CD4-positive, alpha-beta T cell treated with Interleukin-4 for 1 hour (primary cell): Measurements from ENCODE around the gene ZNF471.
A peak's percentile ranks its signal among the peaks of the same experiment; 100 is the strongest.

Source experiments
- DNase-seq, 2 donors: peaks; one replicate each; pipeline ENCODE4 v3.0.0-alpha.2; 2020 to 2022

Gene ZNF471

DNA sequence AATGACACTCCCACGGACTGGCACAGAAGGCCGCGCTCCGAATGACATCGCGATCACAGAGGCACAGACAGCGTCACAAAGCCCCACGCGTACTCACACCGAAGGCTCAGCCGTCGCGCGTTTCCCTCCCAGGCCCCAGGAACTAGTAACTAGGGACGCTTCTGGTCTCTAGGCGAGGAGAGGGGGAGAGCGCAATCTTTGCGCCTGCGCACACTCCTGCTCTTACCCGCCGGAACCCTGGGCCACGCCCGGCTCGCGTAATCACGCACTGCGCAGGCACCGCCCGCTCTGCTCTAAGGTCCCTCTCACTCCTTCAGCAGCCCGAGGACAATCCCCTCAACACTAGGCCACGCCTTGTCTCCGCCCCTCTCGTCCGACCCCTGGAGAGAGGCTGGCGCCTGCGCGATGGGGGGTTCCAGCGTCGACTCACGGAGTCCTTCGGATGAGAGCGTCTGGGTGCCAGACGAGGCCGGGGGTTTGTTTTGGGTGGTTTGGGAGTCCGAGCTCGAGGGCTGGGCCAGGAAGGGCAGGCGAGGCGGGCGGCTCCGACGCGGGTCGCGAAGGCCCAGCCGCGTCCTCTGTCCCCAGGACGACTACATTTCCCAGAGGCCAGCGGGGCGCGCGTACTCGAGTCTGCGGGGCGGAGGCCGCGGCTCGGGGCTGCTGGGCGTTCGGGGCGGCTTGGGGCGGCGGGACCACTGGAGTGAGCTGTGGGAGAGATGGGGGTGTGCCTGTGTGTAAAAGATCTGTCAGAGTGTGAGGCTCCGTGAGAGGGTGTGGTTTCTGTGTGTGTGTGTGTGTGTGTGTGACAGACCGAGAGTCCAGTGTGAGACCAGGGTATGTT is at the start of gene ZNF471:
ZNF471 (plus strand) TSS at position 410 of the 844 bp plus-strand sequence. CDS start 3,717 bp downstream, outside the sequence.
- DNase-seq: peak; percentile 86 to 95

DNA sequence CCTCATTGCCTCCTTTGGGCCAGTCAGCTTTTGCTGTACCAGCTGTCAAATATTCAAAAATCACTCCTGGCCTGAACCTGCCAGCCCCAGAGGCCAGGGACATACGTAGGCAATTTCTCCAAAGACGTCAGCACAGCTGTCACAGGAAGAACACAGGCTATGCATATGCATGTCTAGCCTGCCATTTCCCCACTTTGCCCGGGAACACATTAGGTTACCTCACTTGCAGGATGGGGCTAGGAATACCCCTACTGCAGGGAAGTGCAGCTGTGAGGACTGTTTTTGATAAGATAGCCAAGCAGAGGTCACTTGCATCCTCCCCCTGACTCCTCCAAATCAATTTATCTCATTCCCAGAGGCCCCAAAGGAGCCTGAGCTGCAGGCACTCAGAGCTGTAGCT is 33.3 kb upstream of the ZNF471 start:
- no peak for DNase-seq

DNA sequence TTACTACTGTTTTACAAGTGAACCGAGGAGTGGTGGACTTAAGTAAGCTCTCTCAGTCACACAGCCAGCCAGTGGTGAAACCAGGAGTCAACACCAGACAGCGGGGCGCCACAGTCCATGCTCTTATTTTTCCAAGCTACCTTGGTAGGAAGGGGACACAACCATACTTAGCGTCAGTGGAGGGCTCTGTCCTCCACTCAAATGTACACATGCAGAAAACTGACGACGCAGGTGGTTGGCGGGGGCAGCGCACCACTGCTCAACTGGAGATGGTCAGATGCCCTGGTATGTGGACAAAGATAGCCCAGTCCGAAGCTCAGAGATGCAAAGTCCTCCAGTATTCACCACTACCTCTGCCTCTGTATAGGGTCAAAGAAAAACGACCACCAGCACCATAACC is 31.6 kb upstream of the ZNF471 start:
- no peak for DNase-seq

DNA sequence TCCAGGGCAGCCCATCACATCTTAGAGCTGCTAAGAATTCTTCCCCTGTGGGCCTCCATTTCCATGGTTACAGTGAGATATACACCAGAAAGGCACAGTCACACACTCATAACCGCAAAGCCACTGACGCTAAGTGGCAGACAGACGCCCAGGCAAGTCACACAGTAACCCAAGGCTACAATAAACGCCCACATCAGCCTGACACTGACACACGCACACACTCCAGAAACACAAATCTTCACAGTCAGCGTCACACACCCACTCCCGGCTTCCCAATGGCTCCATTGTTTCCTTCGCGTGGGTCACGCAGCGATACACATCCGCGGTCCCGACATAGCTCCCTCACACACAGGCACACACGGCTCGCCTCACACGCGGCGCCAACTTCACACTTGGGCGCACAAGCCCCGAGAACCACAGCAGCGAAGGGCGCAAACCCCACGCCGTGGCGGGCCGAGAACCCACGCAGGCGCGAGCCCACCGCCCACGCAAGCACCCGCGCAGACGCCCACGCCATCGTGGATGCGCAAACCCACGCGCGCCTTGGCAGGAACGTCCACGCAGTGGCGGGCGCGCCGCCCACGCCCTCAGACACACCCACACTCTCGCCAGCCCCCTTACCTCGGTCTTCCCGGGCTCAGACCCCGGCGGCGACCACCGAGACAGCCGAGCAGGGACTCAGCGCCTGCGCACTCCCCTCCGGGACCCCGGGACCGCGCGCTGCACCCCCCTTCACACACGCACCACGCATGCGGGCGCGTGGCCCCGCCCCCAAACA is 30.8 kb upstream of the ZNF471 start, which contains the start of gene ZNF667:
ZNF667 (minus strand) TSS at position 695 of the 778 bp plus-strand sequence. CDS start 14,975 bp downstream, outside the sequence.
- DNase-seq: peak; percentile 24 to 67

DNA sequence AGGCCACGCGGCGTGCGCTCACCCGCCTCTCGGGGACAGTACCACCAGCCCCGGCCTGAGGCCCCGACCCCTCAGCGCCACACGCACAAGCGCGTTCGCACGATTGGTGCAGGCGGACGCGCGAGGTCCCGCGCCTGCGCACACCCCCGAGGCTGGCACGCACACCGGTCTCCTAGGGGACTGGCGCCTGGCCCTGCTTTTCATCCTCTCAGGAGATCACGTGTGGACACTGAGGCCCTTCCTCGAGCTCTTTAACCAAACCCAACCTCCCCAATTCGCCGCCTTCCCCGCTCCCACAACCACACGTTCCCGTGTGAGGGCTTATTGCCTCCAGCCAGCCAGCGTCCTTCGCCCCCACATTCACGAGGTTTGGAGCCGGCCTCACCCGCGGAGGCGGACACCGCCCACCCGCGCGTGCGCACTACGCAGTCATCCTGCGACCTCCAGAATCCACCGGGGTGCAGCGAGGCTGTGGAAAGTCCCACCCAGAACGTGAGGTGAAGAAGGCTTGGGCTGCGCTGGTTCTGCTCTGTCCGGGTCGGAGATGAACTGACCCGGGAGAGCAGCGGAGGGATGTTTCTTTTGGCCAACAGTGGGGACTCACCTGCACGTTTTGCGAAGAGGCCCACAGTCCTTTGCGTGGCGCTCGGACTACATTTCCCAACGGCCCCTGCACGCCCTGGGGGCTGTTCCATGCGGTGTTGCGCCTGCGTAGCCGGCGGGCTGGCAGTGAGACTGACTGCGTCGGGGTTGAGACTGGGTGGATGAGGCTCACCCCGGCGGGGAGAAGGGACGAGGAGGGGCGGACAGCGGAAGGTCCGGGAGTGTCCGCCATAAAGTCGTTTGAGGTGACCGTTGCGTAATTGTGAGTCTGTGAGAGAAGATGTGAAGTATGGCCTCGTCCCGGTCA is 30.0 kb upstream of the ZNF471 start:
- peak; percentile 51 to 81 for DNase-seq

DNA sequence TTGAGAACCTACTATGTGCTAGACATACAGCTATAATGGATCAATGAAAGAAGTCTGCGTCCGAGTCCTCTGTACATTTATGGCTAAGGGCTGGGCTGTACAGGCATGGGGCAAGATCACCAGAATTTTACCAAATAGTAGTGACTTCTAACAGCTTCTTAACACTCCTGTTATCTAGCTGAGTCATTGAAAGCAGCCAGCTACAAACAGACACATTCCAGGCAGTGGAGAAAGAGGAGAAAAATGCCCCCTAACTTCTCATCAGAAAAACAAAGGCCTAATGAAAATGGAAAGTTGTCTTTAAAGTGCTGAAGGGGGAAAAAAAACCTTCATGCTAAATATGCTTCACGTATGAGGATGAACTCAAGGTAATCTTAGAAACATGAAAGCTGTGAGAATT is 16.3 kb upstream of the ZNF471 start:
- DNase-seq: no peak

DNA sequence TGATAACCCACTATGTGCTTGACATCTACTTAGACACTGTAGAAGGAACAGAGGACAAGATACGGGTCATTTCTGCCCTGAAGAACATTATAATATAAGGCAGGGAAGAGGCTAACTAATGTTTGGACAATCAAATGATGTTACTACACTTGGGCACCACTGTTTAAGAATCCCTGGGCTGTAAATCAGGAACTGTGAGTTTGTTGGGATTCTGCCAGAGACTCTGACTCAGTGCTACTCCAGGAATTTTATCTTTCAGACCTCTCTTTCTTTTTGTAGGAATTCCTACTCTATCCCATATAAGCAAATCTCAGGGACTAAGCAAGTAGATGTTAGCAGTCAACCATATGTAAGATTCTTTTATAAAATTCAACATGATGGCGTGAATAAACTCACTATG is 3.1 kb upstream of the ZNF471 start:
- DNase-seq: no peak

DNA sequence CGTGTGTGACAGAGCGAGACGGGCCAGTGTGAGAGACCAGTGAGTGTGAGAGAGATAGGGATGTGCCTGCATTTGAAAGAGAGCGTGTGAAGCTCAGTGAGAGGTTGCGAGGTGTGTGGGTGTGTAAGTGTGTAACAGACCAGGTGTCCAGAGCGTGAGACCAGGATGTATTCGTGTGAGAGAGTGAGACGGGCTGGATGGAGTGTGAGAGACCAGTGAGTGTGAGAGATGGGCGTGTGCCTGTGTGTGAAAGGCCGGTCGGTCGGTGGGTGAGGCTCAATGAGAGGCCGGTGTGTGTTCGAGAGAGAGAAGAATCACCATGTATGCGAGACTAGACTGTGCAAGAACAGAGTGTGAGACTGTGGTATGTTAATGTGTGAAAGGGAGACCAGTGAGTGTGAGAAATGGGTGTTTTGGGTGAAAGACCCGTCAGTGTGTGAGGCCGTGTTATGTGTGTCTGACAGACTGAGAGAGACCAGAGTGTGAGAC is 679 bp downstream of the ZNF471 start:
- DNase-seq: no peak

DNA sequence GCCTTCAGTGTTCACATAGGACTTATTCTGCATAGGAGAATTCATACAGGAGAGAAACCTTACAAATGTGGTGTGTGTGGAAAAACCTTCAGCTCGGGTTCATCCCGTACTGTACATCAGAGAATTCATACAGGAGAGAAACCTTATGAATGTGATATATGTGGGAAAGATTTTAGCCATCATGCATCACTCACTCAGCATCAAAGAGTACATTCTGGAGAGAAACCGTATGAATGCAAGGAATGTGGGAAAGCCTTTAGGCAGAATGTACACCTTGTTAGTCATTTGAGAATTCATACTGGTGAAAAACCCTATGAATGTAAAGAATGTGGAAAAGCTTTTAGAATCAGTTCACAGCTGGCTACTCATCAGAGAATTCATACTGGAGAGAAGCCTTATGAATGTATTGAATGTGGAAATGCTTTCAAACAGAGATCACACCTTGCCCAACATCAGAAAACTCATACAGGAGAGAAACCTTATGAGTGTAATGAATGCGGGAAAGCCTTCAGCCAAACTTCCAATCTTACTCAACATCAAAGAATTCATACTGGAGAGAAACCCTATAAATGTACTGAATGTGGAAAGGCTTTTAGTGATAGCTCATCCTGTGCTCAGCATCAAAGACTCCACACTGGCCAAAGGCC is 17.7 kb downstream of the ZNF471 start:
- no peak for DNase-seq

DNA sequence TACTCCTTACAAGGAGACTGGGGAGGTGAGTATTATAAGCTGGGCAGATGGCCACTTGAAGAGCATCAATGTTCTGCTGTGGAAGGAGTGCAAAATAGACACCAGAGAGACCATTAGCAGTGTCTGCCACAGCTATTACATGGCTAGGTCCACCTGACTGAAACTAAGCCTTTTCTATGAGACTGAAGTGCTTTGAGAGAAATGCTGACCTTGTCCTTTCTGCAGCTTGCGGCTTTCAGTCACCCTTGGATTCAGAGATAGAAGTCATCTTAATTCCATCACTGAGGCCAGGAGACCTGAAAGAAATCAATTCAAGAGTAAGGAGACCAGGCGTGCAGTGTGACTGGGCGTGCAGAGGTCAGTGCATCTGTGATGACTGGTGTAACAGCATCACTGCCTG is 29.8 kb downstream of the ZNF471 start:
- no peak for DNase-seq

DNA sequence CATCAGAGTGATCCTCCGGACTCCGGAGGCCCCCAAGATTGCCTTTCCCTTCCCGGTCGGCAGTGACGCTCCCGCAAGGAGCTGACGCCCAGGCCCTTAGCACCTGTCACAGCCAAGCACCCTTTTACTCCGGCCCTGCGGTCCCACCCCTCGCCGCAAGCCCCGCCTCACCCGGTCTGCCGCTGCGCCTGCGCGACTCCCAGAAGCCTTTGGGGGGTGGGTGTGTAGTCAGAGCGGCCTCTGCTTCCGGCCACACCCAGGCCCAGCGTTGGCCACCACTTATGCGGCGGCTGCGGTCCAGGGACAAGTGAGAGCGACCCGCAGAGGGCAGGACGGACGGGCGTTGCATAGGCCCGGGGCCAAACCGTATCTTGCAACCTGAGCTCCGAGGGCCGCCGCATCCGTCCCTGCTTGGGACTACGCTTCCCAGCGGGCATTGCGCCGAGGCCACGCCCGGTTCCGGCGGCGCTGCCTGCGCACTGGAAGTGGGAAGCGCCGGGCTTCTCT is 30.7 kb downstream of the ZNF471 start:
- peak; percentile 91 to 92 for DNase-seq

DNA sequence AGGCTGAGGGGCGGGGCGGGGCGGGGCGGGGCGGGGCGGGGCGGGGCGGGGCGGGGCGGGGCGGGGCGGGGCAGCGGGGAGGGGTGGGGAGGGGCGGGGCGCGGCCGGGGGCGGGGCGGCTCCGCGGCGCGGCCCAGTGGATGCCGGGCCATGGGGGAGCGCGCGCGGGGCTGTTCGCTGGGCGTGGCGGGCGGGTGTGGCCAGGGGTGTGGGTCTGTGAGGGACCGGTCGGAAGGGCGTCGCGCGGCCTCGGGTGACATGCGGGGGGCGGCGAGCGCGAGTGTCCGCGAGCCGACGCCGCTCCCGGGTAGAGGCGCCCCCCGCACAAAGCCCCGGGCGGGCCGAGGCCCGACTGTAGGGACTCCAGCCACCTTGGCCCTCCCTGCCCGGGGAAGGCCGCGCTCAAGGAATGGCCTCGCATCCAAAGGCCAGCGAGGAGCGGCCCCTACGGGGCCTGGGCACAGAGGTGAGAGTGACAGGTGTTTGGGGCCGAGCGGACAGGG is 31.2 kb downstream of the ZNF471 start, which contains the start of gene ZFP28:
ZFP28 (plus strand) TSS at position 188 of the 503 bp plus-strand sequence; CDS start at position 259, 71 bp downstream.
- DNase-seq: no peak

DNA sequence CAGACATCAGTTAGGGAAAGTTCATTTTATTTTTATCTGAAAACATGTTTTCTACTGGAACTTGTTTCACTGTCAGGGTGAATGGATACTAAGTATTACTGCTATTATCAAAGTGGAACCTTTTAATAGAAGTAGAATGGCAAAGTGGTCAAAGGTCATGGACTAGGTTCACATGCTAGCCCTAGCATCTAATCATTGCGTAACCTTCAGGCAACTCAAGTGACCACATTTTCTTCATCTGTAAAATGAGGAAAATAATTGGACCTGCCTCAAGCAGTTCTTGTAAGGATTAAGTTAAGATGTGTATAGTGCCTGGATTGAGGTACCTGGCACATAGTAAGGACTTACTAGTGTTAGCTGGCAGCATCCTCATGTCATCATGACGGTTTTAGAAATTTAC is 36.1 kb downstream of the ZNF471 start:
- no peak for DNase-seq

DNA sequence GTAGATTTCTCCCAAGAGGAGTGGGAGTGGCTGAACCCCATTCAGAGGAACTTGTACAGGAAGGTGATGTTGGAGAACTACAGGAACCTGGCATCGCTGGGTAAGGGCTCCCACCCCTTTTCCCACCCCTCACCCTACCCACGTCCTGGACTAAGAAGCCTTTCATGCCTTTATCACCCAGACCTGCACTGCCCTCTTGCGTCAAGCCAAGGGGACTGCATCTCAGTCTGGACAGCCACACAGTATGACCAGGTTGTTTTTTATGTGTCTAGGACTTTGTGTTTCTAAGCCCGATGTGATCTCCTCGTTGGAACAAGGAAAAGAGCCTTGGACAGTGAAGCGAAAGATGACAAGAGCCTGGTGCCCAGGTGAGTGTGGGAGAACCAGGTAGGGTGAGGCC is 39.9 kb downstream of the ZNF471 start:
- DNase-seq: no peak

DNA sequence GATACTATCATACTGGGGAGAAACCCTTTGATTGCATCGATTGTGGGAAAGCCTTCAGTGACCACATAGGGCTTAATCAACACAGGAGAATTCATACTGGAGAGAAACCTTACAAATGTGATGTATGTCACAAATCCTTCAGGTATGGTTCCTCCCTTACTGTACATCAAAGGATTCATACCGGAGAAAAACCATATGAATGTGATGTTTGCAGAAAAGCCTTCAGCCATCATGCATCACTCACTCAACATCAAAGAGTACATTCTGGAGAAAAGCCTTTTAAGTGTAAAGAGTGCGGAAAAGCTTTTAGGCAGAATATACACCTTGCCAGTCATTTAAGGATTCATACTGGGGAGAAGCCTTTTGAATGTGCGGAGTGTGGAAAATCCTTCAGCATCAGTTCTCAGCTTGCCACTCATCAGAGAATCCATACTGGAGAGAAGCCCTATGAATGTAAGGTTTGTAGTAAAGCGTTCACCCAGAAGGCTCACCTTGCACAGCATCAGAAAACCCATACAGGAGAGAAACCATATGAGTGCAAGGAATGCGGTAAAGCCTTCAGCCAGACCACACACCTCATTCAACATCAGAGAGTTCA is 46.7 kb downstream of the ZNF471 start:
- DNase-seq: no peak

DNA sequence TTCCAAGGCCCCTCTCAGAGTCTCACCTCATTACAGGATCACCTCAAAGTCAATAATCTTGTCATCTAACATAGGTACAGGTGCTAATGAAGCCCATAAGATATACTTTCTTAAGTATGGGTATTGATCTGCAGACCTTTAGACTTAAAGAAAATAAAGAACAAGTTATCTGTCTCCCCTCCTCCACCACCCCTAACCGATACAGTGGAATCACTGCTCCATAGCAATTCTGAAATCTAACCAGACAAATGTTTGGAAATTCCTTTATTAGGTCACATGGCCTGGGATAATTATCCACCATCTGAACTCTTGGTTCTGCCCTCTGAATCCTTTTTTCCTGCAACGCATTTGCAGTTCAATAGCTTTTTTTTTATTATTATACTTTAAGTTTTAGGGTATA is 55.1 kb downstream of the ZNF471 start:
- no peak for DNase-seq

DNA sequence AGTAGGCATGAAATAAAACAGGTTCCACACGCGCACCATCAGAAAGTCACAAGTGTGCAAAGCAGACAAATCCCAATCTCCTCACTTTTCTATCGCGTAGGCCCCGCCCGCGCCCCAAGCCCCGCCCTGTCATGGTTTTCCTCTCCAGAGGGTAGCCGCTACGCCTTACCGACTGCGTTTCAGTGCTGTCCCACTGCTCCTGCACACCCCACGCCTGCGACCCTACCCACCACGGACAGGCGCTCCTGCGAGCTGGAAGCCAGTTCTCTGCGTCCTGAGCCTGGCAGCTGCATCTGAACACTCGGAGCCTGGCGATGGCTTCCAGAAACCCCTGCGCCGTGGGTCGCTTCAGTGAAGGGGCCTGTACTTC is 59.2 kb downstream of the ZNF471 start:
- peak in 1 of 2 donors; percentile 12 for DNase-seq

DNA sequence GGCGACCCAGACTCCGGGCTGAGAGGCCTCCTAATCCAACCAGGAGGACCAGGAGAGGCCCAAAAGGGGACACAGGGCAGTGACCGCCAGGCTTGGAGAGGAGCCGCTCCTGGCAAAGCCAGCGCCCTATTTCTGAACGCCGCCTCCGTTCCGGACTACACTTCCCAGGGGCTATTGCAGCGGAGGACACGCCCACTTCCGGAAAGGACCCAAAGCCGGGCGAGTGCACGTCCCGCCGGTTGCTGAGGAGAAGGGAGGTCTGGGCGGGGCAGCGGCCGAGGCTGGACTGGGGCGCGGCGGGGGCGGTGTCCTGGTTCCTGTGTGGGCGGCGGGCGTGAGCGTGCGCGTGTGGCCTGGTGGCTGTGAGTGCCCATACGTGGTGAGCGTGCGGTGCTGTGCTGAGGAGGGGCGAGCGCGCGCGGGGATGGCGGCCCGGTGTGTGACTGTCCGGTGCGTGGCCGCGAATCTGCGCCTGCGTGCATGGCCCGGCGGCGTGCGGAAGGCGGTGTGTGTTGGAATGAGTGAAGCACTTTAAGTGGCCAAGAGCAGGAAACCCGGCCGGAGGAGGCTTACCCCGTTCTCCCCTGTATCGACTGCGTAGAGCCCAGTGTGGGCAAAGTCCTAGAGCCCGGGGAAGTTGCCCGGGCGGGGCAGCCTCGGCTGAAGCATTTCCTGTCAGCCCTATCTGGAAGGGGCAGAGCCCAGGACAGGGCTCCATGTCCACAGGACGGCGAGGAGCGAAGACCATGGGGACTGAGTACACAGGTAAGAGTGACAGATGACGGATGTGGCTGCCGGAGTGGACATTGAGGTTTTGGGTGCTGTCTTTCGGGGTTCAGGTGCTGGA is 59.8 kb downstream of the ZNF471 start, which contains the start of gene ZNF470:
ZNF470 (plus strand) TSS at position 195 of the 847 bp plus-strand sequence. CDS start 2,844 bp downstream, outside the sequence.
- peak; percentile 90 for DNase-seq

DNA sequence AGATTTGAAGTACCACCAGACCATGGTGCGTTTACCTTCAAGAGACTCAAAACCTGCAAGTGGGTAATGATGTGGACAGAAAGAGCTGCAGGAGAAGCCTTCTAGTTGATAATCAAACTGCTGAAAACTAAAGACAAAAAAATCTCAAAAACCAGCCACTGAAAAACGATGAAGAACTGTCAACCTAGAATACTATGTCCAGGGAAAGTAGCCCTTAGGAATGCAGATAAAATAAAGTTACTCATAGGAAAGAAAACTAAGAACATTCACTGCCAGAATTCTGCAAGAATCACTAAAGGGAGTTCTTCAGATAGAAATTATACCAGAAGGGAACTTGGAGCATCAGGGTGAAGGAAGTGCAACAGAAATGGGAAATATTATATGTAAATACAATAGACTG is 64.9 kb downstream of the ZNF471 start:
- DNase-seq: no peak

DNA sequence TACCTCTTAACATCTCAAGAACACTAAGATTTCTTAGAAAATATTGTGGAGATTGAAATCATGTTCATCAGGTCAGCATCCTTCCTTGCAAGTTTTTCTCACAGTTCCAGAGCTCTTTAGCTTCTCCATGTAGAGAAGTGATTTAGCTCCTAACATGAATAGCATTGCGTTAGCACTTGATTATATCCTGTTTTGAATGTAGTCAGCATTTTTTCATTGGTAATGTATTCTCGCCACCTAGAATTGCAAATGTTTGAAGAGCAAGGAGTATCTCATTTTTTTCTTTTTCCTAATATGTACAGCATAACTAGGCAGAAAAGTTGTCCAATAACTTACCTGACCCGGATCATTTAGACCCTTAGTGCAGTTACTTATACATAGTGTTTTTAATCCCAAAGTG is 66.3 kb downstream of the ZNF471 start:
- DNase-seq: no peak
